HepG2 (cell line): ENCODE data around the gene CCL17. TPM values are rescaled to one million over a fixed set of nuclear protein-coding genes. Genes with fewer than 3 reads are reported as not detected.

Experiments
- GZF1 ChIP-seq: sonication (generic); formaldehyde crosslinking; IDR thresholded peaks from 2 replicates; pipeline ENCODE4 v1.5.1; 2020; ENCODE audit warnings: mild to moderate bottlenecking, missing genetic modification reagents
- MBD4 ChIP-seq: IDR thresholded peaks from 2 replicates; pipeline ENCODE4 v1.6.1; 2012; ENCODE audit warnings: low read length, inconsistent platforms, borderline replicate concordance
- MED1 ChIP-seq: sonication (generic); formaldehyde crosslinking; IDR thresholded peaks from 2 replicates; pipeline ENCODE4 v1.4.0; 2020; ENCODE audit warnings: missing genetic modification reagents
- MEF2D ChIP-seq: sonication (generic); formaldehyde crosslinking; IDR thresholded peaks from 2 replicates; pipeline ENCODE4 v1.5.1; 2020; ENCODE audit warnings: mild to moderate bottlenecking, missing genetic modification reagents
- RAD21 ChIP-seq: fragments of 450-650 bp; formaldehyde crosslinking; IDR thresholded peaks from 2 replicates; pipeline ENCODE4 v1.5.0; 2020; ENCODE audit warnings: mild to moderate bottlenecking
- SALL1 ChIP-seq: sonication (generic); formaldehyde crosslinking; IDR thresholded peaks from 2 replicates; pipeline ENCODE4 v1.8.0; 2022; ENCODE audit warnings: mild to moderate bottlenecking, missing genetic modification reagents
- SIX4 ChIP-seq: sonication (generic); formaldehyde crosslinking; IDR thresholded peaks from 2 replicates; pipeline ENCODE4 v1.4.0; 2020; ENCODE audit warnings: missing genetic modification reagents
- U2AF2 ChIP-seq: fragments of 200-400 bp; formaldehyde crosslinking; IDR thresholded peaks from 2 replicates; pipeline ENCODE4 v1.6.1; 2017; ENCODE audit warnings: low read depth, mild to moderate bottlenecking, low read length
- ZNF292 ChIP-seq: sonication (generic); formaldehyde crosslinking; IDR thresholded peaks from 2 replicates; pipeline ENCODE4 v1.8.1; 2022; ENCODE audit warnings: mild to moderate bottlenecking, low read depth, missing genetic modification reagents, borderline replicate concordance
- ZNF577 ChIP-seq: sonication (generic); formaldehyde crosslinking; IDR thresholded peaks from 2 replicates; pipeline ENCODE4 v1.4.0; 2020; ENCODE audit warnings: mild to moderate bottlenecking, low read depth, missing genetic modification reagents, borderline replicate concordance
- polyA plus RNA-seq, 8 experiments: library from polyadenylated mRNA; depleted of rRNA in 3 of 8; stranded (reverse) in 7 of 8; unstranded in 1 of 8; fragments of >200 nt; fragmentation: Illumina TruSeq in 4 of 8; extraction: Trizol in 4 of 8; gene quantifications; 2 replicates each; pipeline versions ENCODE4 v1.2.1 to v1.2.3, GENCODE V29; 2011 to 2016; ENCODE audit warnings: low read depth in 4 of 8, missing spikeins in 1 of 8, mixed read lengths in 1 of 8; ENCODE audit not compliant: insufficient read depth in 1 of 8
- total RNA-seq, 5 experiments: library from RNA; depleted of rRNA; stranded (reverse); fragments of >200 nt; fragmentation: Illumina TruSeq; extraction: Trizol; gene quantifications; 2 replicates each; pipeline ENCODE4 v1.2.3, GENCODE V29; 2016; ENCODE audit warnings: low read depth in 1 of 5
- TF ChIP-seq, protein P1 (sequence below), 2 experiments: sonication (generic) in 1 of 2; formaldehyde crosslinking in 1 of 2; IDR thresholded peaks; 2 replicates each; pipeline versions ENCODE4 v1.4.0 to v1.6.1; 2016 to 2020; ENCODE audit warnings: borderline replicate concordance in 1 of 2, low read depth in 1 of 2, mild to moderate bottlenecking in 1 of 2, missing genetic modification reagents in 1 of 2
- TF ChIP-seq, protein P2 (sequence below): sonication (generic); formaldehyde crosslinking; IDR thresholded peaks from 2 replicates; pipeline ENCODE4 v1.4.0; 2020; ENCODE audit warnings: missing genetic modification reagents
- TF ChIP-seq, protein P3 (sequence below): IDR thresholded peaks from 2 replicates; pipeline ENCODE4 v1.4.0; 2020; ENCODE audit warnings: mild to moderate bottlenecking, missing genetic modification reagents

The CCL17 gene
- total and polyA plus RNA-seq, 2 of the 13 experiments (the other 11 are each of a cell fraction or from before 2014, with no cell fraction given) = not detected

DNA sequence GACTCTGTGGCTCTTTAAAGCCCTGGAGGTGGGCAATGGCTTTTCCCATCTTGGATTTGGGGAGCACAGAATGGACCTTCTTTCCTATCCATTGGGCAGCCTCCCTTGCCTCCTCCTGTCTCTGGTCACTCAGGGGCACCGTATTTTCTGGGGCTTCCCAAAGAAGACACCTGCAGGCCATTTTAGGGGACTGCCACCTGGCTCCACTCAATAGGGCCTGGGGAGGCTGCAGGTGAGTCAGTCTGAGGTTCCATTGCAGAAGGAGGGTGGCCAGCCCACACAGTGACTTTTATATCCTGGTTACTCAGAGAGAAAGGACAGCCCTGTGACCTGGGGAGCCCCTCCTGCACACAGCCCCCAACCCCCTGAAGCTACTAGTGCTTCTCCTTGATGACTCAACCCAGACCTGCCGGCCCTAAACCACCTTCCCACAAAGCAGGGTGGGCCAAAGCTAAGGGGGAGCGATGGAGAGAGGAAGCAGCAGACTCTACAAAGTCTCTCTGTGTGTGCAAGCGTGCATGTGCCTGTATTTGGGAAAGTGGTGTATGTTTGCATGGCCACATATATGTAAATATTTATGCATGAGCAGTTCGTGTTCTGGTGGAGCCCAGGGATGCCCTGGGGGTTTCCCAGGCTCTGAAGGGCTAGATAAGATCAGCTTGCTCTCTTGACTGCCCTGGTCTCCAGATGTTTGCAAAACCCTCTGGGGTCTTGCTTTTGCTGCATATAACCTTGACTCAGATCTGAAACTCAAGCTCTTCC, 27.3 kb upstream of the CCL17 start (continued):
- TF ChIP-seq ZNF577 (CRISPR knock-in tag) (no peak), RAD21 (CRISPR knock-in tag) (peak; percentile 19; the same call in 1 of the 2 replicates), SIX4 (CRISPR knock-in tag) (no peak), MEF2D (peak; percentile 33; the same call in 1 of the 2 replicates), U2AF2 (no peak), MED1 (CRISPR knock-in tag) (peak; percentile 64), MBD4 (no peak), ZNF292 (0 out of 2 replicates have a peak, but pooled peaks have one; percentile 16), GZF1 (CRISPR knock-in tag) (0 out of 2 replicates have a peak, but pooled peaks have one; percentile 46), SALL1 (CRISPR knock-in tag) (peak; percentile 73)
- TF ChIP-seq, protein P1, sequence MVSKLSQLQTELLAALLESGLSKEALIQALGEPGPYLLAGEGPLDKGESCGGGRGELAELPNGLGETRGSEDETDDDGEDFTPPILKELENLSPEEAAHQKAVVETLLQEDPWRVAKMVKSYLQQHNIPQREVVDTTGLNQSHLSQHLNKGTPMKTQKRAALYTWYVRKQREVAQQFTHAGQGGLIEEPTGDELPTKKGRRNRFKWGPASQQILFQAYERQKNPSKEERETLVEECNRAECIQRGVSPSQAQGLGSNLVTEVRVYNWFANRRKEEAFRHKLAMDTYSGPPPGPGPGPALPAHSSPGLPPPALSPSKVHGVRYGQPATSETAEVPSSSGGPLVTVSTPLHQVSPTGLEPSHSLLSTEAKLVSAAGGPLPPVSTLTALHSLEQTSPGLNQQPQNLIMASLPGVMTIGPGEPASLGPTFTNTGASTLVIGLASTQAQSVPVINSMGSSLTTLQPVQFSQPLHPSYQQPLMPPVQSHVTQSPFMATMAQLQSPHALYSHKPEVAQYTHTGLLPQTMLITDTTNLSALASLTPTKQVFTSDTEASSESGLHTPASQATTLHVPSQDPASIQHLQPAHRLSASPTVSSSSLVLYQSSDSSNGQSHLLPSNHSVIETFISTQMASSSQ (IDR thresholded peaks at IDR 0.05; ENCODE audit: low read depth) = no peak
- TF ChIP-seq, protein P1 (CRISPR knock-in tag; IDR thresholded peaks at IDR 0.05; ENCODE audit: borderline replicate concordance) = 0 out of 2 replicates have a peak, but pooled peaks have one; percentile 31
- TF ChIP-seq, protein P2, sequence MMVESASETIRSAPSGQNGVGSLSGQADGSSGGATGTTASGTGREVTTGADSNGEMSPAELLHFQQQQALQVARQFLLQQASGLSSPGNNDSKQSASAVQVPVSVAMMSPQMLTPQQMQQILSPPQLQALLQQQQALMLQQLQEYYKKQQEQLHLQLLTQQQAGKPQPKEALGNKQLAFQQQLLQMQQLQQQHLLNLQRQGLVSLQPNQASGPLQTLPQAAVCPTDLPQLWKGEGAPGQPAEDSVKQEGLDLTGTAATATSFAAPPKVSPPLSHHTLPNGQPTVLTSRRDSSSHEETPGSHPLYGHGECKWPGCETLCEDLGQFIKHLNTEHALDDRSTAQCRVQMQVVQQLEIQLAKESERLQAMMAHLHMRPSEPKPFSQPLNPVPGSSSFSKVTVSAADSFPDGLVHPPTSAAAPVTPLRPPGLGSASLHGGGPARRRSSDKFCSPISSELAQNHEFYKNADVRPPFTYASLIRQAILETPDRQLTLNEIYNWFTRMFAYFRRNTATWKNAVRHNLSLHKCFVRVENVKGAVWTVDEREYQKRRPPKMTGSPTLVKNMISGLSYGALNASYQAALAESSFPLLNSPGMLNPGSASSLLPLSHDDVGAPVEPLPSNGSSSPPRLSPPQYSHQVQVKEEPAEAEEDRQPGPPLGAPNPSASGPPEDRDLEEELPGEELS (CRISPR knock-in tag) = 0 out of 2 replicates have a peak, but pooled peaks have one; percentile 14
- TF ChIP-seq, protein P3, sequence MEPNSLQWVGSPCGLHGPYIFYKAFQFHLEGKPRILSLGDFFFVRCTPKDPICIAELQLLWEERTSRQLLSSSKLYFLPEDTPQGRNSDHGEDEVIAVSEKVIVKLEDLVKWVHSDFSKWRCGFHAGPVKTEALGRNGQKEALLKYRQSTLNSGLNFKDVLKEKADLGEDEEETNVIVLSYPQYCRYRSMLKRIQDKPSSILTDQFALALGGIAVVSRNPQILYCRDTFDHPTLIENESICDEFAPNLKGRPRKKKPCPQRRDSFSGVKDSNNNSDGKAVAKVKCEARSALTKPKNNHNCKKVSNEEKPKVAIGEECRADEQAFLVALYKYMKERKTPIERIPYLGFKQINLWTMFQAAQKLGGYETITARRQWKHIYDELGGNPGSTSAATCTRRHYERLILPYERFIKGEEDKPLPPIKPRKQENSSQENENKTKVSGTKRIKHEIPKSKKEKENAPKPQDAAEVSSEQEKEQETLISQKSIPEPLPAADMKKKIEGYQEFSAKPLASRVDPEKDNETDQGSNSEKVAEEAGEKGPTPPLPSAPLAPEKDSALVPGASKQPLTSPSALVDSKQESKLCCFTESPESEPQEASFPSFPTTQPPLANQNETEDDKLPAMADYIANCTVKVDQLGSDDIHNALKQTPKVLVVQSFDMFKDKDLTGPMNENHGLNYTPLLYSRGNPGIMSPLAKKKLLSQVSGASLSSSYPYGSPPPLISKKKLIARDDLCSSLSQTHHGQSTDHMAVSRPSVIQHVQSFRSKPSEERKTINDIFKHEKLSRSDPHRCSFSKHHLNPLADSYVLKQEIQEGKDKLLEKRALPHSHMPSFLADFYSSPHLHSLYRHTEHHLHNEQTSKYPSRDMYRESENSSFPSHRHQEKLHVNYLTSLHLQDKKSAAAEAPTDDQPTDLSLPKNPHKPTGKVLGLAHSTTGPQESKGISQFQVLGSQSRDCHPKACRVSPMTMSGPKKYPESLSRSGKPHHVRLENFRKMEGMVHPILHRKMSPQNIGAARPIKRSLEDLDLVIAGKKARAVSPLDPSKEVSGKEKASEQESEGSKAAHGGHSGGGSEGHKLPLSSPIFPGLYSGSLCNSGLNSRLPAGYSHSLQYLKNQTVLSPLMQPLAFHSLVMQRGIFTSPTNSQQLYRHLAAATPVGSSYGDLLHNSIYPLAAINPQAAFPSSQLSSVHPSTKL (CRISPR knock-in tag) = peak; percentile 73; the same call in 1 of the 2 replicates
